Endothelial cell of hepatic sinusoid (primary cell): ENCODE results near the gene GART.

ENCODE experiments used
- in situ Hi-C: cut with HindIII; loops from 2 replicates; pipeline ENCODE4 v1.10.0; 2017; ENCODE audit warnings: low sequenced_read_pairs

Gene GART

GRCh38 chr21:33554236-33554981, 12.5 kb upstream of the GART start:
- in situ Hi-C loops: no loop called here

DNA sequence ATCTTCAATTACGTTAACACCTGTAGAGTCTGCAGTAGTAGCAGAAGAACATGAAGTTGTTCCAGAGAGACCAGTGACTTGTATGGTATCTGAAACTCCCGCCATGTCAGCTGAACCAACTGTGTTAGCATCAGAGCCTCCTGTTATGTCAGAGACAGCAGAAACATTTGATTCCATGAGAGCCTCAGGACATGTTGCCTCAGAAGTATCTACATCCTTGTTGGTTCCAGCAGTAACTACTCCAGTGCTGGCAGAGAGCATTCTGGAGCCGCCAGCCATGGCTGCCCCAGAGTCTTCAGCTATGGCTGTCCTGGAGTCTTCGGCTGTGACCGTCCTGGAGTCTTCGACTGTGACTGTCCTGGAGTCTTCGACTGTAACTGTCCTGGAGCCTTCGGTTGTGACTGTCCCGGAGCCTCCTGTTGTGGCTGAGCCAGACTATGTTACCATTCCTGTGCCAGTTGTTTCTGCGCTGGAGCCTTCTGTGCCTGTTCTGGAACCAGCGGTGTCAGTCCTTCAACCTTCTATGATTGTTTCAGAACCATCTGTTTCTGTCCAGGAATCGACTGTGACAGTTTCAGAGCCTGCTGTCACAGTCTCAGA, 11.2 kb upstream of the GART start:
- in situ Hi-C loops: no loop called here

DNA sequence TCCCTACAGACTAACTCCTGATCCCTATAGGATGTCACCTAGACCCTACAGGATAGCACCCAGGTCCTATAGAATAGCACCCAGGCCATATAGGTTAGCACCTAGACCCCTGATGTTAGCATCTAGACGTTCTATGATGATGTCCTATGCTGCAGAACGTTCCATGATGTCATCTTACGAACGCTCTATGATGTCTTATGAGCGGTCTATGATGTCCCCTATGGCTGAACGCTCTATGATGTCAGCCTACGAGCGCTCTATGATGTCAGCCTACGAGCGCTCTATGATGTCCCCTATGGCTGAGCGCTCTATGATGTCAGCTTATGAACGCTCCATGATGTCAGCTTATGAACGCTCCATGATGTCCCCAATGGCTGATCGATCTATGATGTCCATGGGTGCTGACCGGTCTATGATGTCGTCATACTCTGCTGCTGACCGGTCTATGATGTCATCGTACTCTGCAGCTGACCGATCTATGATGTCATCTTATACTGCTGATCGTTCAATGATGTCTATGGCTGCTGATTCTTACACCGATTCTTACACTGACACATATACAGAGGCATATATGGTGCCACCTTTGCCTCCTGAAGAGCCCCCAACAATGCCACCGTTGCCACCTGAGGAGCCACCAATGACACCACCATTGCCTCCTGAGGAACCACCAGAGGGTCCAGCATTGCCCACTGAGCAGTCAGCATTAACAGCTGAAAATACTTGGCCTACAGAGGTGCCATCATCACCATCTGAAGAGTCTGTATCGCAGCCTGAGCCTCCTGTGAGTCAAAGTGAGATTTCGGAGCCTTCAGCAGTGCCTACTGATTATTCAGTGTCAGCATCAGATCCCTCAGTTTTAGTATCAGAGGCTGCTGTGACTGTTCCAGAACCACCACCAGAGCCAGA, 10.4 kb upstream of the GART start:
- in situ Hi-C loops: no loop called here

- in situ Hi-C loops: no loop called here
These were observed 9.7 kb upstream of the GART start for GRCh38 chr21:33551664-33552063.

- in situ Hi-C loops: no loop called here
These were observed 9.1 kb upstream of the GART start for GRCh38 chr21:33550772-33551660.

- in situ Hi-C loops: no loop called here
These were observed 8.2 kb upstream of the GART start for GRCh38 chr21:33549848-33550771.

DNA sequence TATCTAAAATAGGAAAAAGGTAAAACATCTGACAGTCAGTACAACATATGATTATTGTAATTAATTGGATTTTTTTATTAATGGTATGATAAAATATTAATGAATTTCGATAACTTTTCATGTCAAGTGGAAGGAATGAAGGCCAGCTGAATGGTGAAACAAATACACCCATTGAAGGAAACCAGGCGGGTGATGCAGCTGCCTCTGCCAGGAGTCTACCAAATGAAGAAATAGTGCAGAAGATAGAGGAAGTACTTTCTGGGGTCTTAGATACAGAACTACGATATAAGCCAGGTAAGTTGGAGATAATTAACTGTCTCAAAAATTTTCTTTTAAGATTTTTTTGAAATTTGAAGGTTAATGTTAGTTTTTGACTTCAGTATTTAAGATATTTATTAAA, 4.2 kb upstream of the GART start:
- in situ Hi-C loops: no loop called here

DNA sequence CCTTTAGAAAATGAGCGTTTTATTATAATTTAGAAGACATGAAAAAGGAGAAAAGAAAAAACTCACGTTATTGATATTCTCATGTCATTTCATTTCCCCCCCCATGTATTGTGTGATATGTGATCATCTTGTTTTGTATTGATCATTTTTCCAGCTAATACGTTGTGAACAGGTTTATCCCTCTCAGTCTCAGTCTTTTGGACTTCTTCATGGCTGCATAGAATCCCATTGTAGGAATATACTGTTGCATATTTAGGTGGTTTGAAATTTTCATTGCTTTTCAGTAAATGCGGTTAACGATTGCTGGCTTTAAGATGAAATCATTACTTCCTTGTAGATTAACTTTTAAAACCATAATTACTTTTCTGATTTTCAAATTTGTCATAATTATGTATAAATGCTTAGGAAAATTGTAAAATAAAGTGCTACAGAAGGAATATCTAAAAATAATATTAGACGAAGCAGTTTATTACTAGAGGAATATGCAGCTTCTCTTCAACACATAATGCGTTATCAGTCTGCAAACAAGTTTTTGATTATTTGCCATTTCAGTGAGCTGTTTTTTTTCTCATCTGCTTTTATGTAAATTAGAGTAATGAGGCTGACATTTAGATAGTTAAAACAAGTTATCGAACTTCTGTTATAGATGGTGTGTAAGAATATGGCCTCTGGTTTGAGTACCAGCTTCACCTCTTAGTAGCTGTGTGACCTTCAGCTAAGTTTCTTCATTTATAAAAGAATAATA, 2.7 kb upstream of the GART start:
- in situ Hi-C loops: no loop called here

DNA sequence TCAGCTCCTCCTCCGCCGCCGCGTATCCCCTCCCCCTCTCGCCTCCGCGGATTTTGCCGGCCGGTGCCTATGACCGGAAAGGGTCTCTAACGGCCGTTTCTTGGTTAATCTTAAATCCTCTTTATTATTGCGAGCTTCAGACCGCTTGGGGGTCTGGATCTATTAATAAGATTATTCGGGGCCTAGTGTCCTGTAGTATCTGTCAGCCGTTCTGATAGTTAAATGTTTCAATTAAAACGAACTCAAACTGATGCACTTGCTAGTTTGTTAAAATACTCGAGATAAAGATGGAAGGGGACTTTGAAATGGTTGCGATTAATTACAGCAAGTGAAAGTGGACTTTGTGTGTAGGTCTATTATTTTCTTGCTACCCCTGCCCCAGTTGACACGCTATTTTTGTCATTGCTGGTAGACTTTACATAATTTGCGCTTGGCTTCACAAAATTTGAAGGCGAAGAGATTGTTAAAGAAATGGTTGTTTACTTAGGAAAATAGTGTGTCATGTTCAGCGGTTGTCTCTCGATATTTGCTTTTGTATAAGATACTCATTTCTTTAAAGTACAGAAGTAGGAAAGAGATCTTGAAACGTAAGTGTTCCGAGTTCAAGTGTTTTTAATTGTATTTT, 1.7 kb upstream of the GART start:
- in situ Hi-C loops: no loop called here

- in situ Hi-C loops: no loop called here
These were observed 955 bp upstream of the GART start, which contains the start of gene SON for GRCh38 chr21:33542640-33543504. SON (plus strand) TSS chr21:33543038; CDS start chr21:33543093, 55 bp downstream.

- in situ Hi-C loops: no loop called here
These were observed 709 bp downstream of the GART start for GRCh38 chr21:33541105-33541711.

DNA sequence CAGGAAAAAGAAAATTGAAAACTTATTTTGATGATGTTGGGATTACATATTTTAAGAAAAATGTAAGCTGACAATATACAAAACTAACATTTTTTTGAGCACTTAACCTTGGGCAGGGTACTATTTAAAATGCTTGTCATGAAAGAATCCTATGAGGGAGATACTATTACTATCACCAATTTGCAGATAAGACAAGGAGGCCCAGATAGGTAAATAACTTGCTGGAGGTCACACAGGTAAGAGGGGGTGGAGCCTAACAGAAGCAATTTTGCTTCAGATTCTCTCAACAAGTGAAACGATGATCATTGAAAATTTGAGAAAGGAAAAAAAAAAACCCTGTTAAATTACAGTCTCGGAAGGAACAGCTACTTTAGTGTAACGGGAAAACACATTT, 1.2 kb downstream of the GART start:
- in situ Hi-C loops: no loop called here

DNA sequence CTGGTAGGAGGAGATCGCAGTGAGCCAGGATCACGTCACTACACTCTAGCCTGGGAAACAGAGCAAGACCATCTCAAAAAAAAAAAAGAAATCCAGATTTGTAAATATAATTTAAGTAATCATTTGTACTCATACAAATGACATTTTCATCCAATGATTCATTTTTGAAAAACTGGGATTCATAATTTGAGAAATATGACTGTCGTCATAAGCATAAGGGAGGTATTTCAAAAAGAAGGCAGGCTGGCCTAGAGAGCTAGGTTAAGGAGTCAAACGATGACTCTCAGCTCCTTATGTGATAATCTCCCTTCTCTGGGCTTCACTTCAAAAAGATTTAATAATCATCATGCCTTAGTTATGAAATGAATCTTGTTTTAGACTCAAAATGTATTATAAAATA, 2.3 kb downstream of the GART start:
- in situ Hi-C loops: loop anchor here (5.0 kb wide), 1 partner anchor 43 kb away; no protein-coding TSS in a partner anchor

DNA sequence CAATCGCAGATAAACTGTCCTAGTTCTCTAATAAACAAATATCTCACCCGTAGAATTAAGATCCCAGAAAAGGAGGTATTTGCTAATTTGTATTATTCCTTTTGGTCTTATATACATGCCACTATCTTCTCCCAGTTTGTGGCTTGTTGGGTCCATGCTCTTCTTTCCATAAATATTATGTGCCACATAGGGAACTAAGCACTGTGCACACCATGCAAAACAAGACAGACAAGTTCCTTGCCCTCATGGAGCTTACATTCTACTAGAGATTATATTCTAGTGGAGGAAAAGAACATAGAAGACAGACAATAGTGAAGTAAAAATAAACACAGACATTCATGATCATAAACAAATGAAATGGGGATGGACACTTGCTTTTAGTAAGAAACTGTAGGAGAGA, 4.7 kb downstream of the GART start:
- in situ Hi-C loops: loop anchor here (5.0 kb wide), 1 partner anchor 45 kb away; no protein-coding TSS in a partner anchor

DNA sequence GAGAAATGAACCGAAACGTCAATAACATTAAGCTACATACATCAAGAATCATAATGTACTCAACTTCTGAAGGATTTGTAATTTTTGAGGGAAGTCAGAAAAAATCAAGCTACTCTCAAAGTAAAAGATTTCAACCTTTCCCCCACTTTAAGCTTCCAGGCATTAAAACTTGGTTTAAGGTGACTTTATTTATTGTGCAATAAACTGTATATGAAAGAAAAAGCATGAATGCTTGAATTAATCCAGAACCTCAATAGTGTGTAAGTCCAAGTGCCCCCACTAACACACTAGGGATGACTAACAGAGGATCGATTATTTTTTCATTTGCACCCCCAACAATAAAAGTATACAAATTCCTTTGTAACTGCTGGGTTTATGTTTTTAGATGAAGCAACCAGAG, 10.9 kb downstream of the GART start:
- in situ Hi-C loops: no loop called here

DNA sequence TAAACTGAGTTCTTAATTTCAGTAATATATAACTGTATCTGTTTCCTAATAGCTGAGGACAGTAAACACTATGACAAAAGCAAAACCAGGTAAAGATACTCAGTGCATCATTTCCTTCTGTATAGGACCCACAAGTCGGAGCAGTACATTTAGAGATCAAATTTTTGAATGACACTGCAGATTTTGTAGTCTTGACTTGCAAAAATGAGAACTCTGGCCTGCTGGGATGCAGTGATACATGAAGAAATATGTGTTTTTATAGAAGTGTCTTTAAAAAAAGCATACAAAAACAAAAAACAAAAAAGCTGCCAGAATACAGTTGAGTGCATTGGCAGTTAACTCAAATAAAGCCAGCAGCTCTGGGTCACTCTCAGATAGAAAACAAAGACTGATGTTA, 19.0 kb downstream of the GART start:
- in situ Hi-C loops: no loop called here
